A549 (cell line): ENCODE measurements around the gene RPL5. TPM values are rescaled to one million over a fixed set of nuclear protein-coding genes. Genes with fewer than 3 reads are reported as not detected.
"Not testable (repeated sequence)": the region's sequence is repeated elsewhere in the genome, so short reads cannot be mapped to it uniquely, and the experiment has no call there.

ENCODE experiments used
- ATAC-seq, 2 experiments: fragments of 200-7000 bp in 1 of 2; fragments of >200 bp in 1 of 2; cut with Nextera tagmentation in 1 of 2; cut with Tn5 transposase in 1 of 2; 3 replicates each; pipeline versions ENCODE4 v1.8.0 to v1.9.1; 2018 to 2020; ENCODE audit warnings: mild to moderate bottlenecking in 1 of 2, moderate library complexity in 1 of 2
- CTCF ChIA-PET: fragments of 300-600 bp; sonication (Branson Sonifier 250); formaldehyde crosslinking; extraction: SDS; loops from one replicate; lab custom pipeline; 2021; ENCODE audit warnings: antibody characterized with exemption, inconsistent platforms; lab: Yijun Ruan, JAX
- POLR2A ChIA-PET: fragments of 350-600 bp; formaldehyde crosslinking; extraction: SDS; loops from one replicate; lab custom pipeline; 2021; ENCODE audit warnings: antibody characterized with exemption, inconsistent platforms; lab: Yijun Ruan, JAX
- DNase-seq, 2 experiments: peaks; one replicate each; pipeline versions ENCODE4 v3.0.0 to v3.0.0-alpha.2; 2011 to 2016; ENCODE audit warnings: low read depth in 1 of 2, low spot score in 1 of 2
- FAIRE-seq: peaks from 2 replicates; lab custom pipeline; 2011; peaks lifted over from hg19 to GRCh38; lab: Jason Lieb, UNC
- H3K27ac ChIP-seq, 2 experiments: fragments of >200 bp; sonication (Bioruptor Twin); formaldehyde crosslinking; 3 replicates each; pipeline ENCODE4 v1.5.1; 2016 to 2017
- H3K4me1 ChIP-seq: fragments of >200 bp; sonication (Bioruptor Twin); formaldehyde crosslinking; 3 replicates; pipeline ENCODE4 v1.6.1; 2016
- H3K4me2 ChIP-seq: fragments of >200 bp; sonication (Bioruptor Twin); formaldehyde crosslinking; 3 replicates; pipeline ENCODE4 v1.6.1; 2016
- H3K4me3 ChIP-seq: fragments of >200 bp; sonication (Bioruptor Twin); formaldehyde crosslinking; 3 replicates; pipeline ENCODE4 v1.5.1; 2016
- H3K9me3 ChIP-seq: fragments of >200 bp; sonication (Bioruptor Twin); formaldehyde crosslinking; 3 replicates; pipeline ENCODE4 v1.6.1; 2016
- BCL3 ChIP-seq: fragments of >200 bp; sonication (Bioruptor Twin); formaldehyde crosslinking; IDR thresholded peaks from 3 replicates; pipeline ENCODE4 v1.6.1; 2016
- BHLHE40 ChIP-seq: IDR thresholded peaks from 2 replicates; pipeline ENCODE4 v1.6.1; 2012; ENCODE audit warnings: low read depth, low read length, inconsistent platforms
- CHD2 ChIP-seq: fragments of 150-350 bp; IDR thresholded peaks from 2 replicates; pipeline ENCODE4 v1.6.1; 2014; ENCODE audit warnings: low read length; ENCODE audit not compliant: partially characterized antibody
- CTCF ChIP-seq: fragments of >200 bp; sonication (Bioruptor Twin); formaldehyde crosslinking; IDR thresholded peaks from 3 replicates; pipeline ENCODE4 v1.5.1; 2016
- ESRRA ChIP-seq: fragments of 150-350 bp; IDR thresholded peaks from 2 replicates; pipeline ENCODE4 v1.6.1; 2014; ENCODE audit warnings: mild to moderate bottlenecking, low read length, borderline replicate concordance
- FOSL2 ChIP-seq, 2 experiments: fragments of 450-650 bp in 1 of 2; fragments of >200 bp in 1 of 2; sonication (Bioruptor Twin) in 1 of 2; formaldehyde crosslinking; IDR thresholded peaks; 2 replicates each; pipeline versions ENCODE4 v1.5.0 to v1.6.1; 2016 to 2020; ENCODE audit warnings: mild to moderate bottlenecking in 1 of 2, moderate library complexity in 1 of 2
- HEYL ChIP-seq: fragments of 250-450 bp; sonication (Bioruptor Pico); IDR thresholded peaks from 2 replicates; pipeline ENCODE4 v1.8.0; 2021; ENCODE audit warnings: mild to moderate bottlenecking, moderate library complexity
- HOXA7 ChIP-seq: fragments of 250-450 bp; sonication (Bioruptor Pico); IDR thresholded peaks from 2 replicates; pipeline ENCODE4 v1.5.0; 2020; ENCODE audit warnings: mild to moderate bottlenecking, moderate library complexity
- JUNB ChIP-seq: fragments of >200 bp; sonication (Bioruptor Twin); formaldehyde crosslinking; IDR thresholded peaks from 2 replicates; pipeline ENCODE4 v1.6.1; 2016
- MAX ChIP-seq: IDR thresholded peaks from 2 replicates; pipeline ENCODE4 v1.6.1; 2012
- PBX3 ChIP-seq: IDR thresholded peaks from 2 replicates; pipeline ENCODE4 v1.6.1; 2012
- RAD21 ChIP-seq, 2 experiments: fragments of >200 bp in 1 of 2; sonication (Bioruptor Twin) in 1 of 2; formaldehyde crosslinking in 1 of 2; IDR thresholded peaks in 1 of 2; conservative IDR thresholded peaks in 1 of 2; 2 replicates in 1 of 2; 3 replicates in 1 of 2; pipeline ENCODE4 v1.6.1; 2012 to 2018; ENCODE audit warnings: inconsistent platforms in 1 of 2
- RFX5 ChIP-seq: fragments of 450-650 bp; IDR thresholded peaks from 2 replicates; pipeline ENCODE4 v1.7.1; 2014; ENCODE audit warnings: antibody characterized with exemption, mild to moderate bottlenecking, moderate library complexity
- SREBF2 ChIP-seq: fragments of 450-650 bp; IDR thresholded peaks from 2 replicates; pipeline ENCODE4 v1.6.1; 2014; ENCODE audit warnings: mild to moderate bottlenecking, moderate library complexity
- TP53 ChIP-seq: fragments of 250-450 bp; sonication (Bioruptor Pico); IDR thresholded peaks from 2 replicates; pipeline ENCODE4 v1.5.0; 2021; ENCODE audit warnings: mild to moderate bottlenecking, moderate library complexity
- USF2 ChIP-seq: fragments of 450-650 bp; IDR thresholded peaks from 2 replicates; pipeline ENCODE4 v1.6.1; 2014; ENCODE audit warnings: antibody characterized with exemption
- WGBS: methylation state at CpG from one replicate; pipeline ENCODE4 v1.1.6; 2017; ENCODE audit errors: missing lambda C conversion rate; 5-methylcytosine and 5-hydroxymethylcytosine counted together
- polyA plus RNA-seq, 4 experiments: library from polyadenylated mRNA; depleted of rRNA in 3 of 4; stranded (reverse); fragments of >200 nt; fragmentation: RNase III in 1 of 4; extraction: RNeasy Plus Mini Kit Qiagen cat#74134 plus additional on column Dnase treatment in 1 of 4; gene quantifications; 2 replicates in 3 of 4; 3 replicates in 1 of 4; pipeline ENCODE4 v1.2.3, GENCODE V29; 2011 to 2017
- TF ChIP-seq, protein P1 (sequence below): fragments of 150-350 bp; IDR thresholded peaks from 2 replicates; pipeline ENCODE4 v1.6.1; 2014; ENCODE audit warnings: low read depth, mild to moderate bottlenecking, low read length
- TF ChIP-seq, protein P2 (sequence below): fragments of 250-450 bp; sonication (Bioruptor Pico); IDR thresholded peaks from 2 replicates; pipeline ENCODE4 v1.5.0; 2021; ENCODE audit warnings: mild to moderate bottlenecking, moderate library complexity, borderline replicate concordance
- TF ChIP-seq, protein P3 (sequence below): fragments of >200 bp; sonication (Bioruptor Twin); formaldehyde crosslinking; IDR thresholded peaks from 2 replicates; pipeline ENCODE4 v1.6.1; 2016

The RPL5 gene
- polyA plus RNA-seq, 2 of the 4 experiments (the other 2 are of a cell fraction), result 1,222 to 2,015 TPM

- no peak for TF ChIP-seq USF2
- peak; percentile 9 to 16; a peak in 2 of 5 replicates for TF ChIP-seq RAD21 (conservative IDR thresholded peaks at IDR 0.05 in 1 of 2, IDR thresholded peaks at IDR 0.05 in 1 of 2)
- TF ChIP-seq BCL3, result peak; percentile 94
- no peak for TF ChIP-seq JUNB
- no peak for TF ChIP-seq ESRRA
- no peak for TF ChIP-seq HEYL (CRISPR knock-in tag)
- TF ChIP-seq RFX5, result no peak
- peak; percentile 72 for TF ChIP-seq CTCF
- TF ChIP-seq CHD2, result no peak
- TF ChIP-seq FOSL2 (IDR thresholded peaks at IDR 0.05), result no peak
- 0 out of 2 replicates have a peak, but pooled peaks have one; percentile 8 for TF ChIP-seq FOSL2 (CRISPR knock-in tag; IDR thresholded peaks at IDR 0.05)
- no peak for TF ChIP-seq HOXA7 (CRISPR knock-in tag)
- TF ChIP-seq, protein P1, sequence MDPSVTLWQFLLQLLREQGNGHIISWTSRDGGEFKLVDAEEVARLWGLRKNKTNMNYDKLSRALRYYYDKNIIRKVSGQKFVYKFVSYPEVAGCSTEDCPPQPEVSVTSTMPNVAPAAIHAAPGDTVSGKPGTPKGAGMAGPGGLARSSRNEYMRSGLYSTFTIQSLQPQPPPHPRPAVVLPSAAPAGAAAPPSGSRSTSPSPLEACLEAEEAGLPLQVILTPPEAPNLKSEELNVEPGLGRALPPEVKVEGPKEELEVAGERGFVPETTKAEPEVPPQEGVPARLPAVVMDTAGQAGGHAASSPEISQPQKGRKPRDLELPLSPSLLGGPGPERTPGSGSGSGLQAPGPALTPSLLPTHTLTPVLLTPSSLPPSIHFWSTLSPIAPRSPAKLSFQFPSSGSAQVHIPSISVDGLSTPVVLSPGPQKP, result no peak
- TF ChIP-seq BHLHE40, result no peak
- TF ChIP-seq, protein P2, sequence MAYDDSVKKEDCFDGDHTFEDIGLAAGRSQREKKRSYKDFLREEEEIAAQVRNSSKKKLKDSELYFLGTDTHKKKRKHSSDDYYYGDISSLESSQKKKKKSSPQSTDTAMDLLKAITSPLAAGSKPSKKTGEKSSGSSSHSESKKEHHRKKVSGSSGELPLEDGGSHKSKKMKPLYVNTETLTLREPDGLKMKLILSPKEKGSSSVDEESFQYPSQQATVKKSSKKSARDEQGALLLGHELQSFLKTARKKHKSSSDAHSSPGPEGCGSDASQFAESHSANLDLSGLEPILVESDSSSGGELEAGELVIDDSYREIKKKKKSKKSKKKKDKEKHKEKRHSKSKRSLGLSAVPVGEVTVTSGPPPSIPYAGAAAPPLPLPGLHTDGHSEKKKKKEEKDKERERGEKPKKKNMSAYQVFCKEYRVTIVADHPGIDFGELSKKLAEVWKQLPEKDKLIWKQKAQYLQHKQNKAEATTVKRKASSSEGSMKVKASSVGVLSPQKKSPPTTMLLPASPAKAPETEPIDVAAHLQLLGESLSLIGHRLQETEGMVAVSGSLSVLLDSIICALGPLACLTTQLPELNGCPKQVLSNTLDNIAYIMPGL, result peak; percentile 66; the same call in 1 of the 2 replicates
- TF ChIP-seq PBX3, result no peak
- TF ChIP-seq MAX, result peak; percentile 99
- TF ChIP-seq SREBF2, result no peak
- TF ChIP-seq TP53 (CRISPR knock-in tag), result no peak
- TF ChIP-seq, protein P3, sequence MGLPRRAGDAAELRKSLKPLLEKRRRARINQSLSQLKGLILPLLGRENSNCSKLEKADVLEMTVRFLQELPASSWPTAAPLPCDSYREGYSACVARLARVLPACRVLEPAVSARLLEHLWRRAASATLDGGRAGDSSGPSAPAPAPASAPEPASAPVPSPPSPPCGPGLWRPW, result no peak
These were observed at the start of gene RPL5 (continued) for GRCh38 chr1:92831762-92832536.

DNA sequence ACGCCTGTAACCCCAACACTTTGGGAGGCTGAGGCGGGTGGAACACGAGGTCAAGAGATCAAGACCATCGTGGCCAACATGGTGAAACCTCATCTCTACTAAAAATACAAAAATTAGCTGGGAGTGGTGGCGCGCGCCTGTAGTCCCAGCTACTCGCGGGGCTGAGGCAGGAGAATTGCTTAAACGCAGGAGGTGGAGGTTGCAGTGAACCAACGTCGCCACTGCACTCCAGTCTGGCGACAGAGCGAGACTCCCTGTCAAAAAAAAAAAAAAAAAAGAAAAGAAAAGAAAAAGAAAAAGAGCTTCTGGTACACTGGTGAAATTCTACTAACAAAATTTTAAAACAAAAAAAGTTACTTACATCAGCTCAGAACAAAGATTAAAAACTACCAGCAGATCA lies 48.3 kb upstream of the RPL5 start:
- DNase-seq, result peak in 1 of 2 experiments; percentile 8
- not testable (repeated sequence) for FAIRE-seq, H3K27ac ChIP-seq, H3K4me1 ChIP-seq, H3K9me3 ChIP-seq, ATAC-seq
- WGBS, result 87% methylated on average over 14 of the region's 14 CpGs
- Histone ChIP-seq H3K4me3 (peak overlapping the region; percentile 95), H3K4me2 (peak overlapping the region; percentile 95)
- ChIA-PET POLR2A (interaction anchor here (0.7 to 1.8 kb wide), 3 partner anchors 15 to 34 kb away, joined by 6 to 9 read pairs (median 6); no protein-coding TSS in a partner anchor), CTCF (interaction anchor here (0.6 to 2.4 kb wide), 2 partner anchors 48 to 81 kb away, joined by 3 to 5 read pairs; partner anchors contain the start of gene RPL5)
